GM19438 (cell line): ENCODE data around the gene RNF39.
A peak's percentile ranks its signal among the peaks of the same experiment; 100 is the strongest.
"Not testable (repeated sequence)": the region's sequence is repeated elsewhere in the genome, so short reads cannot be mapped to it uniquely, and the experiment has no call there.

ENCODE experiments used
- ATAC-seq: cut with Tn5 transposase; IDR thresholded peaks from one replicate; pipeline ENCODE4 v1.9.1; 2021; ENCODE audit warnings: low read depth; ENCODE audit not compliant: unreplicated experiment

RNF39 gene, protein sequence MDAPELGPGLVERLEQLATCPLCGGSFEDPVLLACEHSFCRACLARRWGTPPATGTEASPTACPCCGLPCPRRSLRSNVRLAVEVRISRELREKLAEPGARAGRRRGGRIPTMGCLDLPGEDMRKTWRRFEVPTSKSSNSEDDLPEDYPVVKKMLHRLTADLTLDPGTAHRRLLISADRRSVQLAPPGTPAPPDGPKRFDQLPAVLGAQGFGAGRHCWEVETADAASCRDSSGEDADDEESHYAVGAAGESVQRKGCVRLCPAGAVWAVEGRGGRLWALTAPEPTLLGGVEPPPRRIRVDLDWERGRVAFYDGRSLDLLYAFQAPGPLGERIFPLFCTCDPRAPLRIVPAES

DNA sequence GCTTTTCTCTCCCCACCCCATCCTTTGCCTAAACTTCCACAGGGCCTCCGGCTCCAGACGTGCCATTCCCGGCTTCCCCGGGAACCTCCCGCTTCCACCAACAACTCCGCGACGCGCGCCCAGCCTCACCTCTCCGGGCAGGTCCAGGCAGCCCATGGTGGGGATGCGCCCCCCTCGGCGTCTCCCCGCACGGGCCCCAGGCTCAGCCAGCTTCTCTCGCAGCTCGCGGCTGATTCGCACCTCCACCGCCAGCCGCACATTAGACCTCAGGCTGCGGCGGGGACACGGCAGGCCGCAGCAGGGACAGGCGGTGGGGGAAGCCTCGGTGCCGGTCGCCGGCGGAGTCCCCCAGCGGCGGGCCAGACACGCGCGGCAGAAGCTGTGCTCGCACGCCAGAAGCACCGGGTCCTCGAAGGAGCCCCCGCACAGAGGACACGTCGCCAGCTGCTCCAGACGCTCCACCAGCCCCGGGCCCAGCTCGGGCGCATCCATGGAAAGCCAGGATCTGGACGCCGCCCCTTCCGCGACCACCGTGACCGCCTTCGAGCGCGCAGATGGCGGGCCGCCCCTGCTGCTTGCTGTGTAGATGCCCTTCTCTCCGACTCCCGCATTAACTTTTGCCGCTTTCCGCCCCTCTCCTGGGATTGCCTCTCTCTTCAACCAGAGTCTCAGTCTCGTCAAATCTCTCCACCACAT, at the start of gene RNF39:
Gene RNF39, minus strand, starts transcription at position 676 of the 696 bp plus-strand sequence. Its CDS starts 184 bp downstream, at position 492.
- ATAC-seq: no peak

DNA sequence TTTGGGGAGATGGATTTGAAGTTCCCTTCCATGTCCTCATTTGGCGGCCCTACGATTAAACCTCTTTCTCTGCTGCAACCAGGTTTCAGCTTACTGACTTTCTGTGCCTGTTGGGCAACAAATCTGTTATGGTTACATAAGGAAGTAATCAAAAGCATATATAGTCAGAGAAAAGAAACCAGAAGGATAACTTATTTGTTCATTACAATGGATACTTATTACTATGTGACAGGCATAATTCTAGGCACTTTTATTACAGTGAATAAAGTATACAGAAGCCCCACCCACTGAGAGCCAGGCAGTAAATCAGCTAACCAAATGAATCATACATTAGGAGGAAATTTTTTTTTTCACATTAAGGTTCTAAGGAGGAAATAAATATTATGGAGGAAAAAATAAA, 46.9 kb upstream of the RNF39 start:
- no peak for ATAC-seq

DNA sequence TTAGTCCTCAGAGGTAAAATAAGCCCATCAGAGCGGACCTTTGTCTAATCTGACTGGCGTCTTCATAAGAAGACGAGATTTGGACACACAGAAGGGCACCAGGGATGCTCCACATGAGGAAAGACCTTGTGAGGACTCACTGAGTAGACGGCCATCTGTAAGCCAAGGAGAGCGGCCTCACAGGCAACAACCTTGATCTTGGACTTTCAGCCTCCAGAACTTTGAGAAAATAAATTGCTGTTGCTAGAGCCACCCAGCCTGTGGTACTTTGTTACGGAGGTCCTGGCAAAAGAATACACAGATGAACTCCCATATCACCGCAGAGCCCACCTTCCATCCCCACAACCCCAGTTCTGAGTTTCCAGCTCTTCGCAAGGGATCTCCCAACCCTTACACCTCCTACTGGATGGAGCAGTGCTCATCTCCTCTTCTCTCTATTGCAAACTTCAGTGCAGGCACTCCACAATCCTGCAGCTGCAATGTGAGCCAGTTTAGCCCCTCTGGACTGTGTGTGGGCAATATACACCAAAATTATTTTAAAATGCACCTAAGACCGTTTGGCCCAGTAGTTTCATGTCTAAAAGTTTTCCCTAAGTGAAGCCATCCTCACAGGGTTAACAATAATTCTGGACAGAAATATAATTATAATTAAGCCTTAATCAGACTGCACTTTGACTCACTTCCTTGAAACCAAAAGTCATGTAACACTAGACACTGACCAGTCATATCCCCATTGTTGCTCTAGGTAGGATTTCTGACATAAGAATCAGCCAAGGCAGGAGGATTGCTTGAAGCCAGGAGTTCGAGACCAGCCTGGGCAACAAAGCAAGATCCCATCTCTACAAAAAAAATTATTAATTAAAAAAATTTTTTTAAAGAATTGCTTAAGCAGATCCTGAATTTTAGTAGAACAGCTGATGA, 46.1 kb upstream of the RNF39 start:
- ATAC-seq: no peak

DNA sequence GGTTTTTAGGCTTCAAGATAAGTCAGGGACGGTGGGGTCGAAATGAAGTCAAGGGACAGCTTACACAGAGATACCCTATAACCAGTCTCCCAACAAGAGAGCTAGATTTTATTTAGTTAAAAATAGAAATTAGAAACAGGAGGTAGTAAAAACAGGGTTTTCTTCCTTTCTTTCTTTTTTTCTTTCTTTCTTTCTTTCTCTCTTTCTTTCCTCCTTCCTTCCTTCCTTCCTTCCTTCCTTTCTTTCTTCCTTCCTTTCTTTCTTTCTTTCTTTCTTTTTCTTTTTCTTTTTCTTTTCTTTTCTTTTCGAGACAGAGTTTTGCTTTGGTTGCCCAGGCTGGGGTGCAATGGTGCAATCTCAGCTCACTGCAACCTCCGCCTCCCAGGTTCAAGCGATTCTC, 43.1 kb upstream of the RNF39 start:
- not testable (repeated sequence) for ATAC-seq

DNA sequence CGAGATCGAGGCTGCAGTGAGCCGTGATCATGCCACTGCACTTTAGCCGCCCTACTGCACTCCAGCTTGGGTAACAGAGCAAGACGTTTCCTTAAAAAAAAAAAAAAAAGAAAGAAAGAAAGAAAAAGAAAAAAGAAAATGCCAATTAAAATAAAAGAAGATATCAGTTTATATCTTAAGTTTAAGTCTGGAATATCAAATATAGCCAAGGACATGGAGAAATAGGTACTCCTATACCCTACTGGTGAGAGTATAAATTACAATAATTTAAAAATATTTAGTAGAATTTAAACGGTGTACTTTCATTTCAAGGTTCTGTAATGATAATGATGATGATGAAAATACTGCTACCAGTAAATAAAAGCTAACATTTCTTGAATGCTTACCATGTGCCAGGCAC, 41.2 kb upstream of the RNF39 start:
- no peak for ATAC-seq

DNA sequence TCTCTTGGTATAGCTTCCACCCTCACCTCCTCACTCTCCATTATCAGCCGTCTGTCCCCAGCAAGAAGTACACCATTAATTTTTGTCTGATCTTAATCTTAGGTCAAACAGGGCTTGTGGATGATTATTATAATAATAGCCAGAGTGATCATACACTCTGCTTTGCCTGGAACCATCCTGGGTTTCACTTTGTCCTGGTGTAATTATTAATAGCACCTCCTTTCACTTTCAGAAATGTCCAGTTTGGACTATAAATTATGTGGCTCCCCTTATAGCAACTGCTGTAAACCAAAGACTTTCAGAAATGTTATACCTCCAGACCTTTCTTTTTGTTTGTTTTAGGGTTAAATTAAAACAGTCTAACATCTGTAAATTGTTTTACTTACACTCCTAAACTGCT, 38.3 kb upstream of the RNF39 start:
- ATAC-seq: no peak

DNA sequence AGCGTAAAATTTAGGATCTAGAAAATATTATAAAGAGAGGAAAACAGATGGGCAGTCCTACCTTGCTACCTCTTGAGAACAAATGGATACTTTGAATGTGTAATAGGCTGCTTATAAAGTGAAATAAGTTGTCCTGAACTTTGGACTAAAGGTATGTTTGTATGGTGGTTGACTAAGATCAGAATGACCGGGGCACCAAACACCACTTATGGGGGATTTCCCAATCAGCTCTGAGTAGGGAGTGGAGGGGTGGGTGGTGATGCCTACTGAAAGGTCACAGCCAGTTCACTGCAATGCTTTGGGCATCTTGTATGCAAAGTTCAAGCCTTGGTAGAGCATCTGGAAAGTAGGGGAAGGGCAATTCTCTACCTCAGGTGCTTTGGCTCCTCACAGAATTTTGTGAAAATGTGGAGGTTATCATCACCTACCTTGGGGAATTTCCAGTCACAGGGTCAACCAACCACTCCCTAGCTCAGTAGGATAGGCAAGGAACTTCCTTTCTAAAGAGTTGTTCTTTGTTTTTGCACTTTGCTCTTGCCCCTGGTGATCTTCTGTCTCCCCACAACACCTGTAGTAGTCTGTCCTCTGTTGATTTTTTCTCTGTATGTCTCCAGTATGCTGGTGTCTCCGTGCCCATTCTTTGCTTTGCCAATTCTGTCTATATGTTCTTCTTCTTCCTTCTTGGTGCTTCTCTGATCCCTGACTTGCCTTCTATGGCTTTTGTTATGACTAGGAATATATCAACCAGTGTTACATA, 37.6 kb upstream of the RNF39 start, which contains the start of gene TRIM31:
Gene TRIM31, minus strand, starts transcription at position 88 of the 757 bp plus-strand sequence. CDS start 285 bp downstream, outside the sequence.
- no peak for ATAC-seq

DNA sequence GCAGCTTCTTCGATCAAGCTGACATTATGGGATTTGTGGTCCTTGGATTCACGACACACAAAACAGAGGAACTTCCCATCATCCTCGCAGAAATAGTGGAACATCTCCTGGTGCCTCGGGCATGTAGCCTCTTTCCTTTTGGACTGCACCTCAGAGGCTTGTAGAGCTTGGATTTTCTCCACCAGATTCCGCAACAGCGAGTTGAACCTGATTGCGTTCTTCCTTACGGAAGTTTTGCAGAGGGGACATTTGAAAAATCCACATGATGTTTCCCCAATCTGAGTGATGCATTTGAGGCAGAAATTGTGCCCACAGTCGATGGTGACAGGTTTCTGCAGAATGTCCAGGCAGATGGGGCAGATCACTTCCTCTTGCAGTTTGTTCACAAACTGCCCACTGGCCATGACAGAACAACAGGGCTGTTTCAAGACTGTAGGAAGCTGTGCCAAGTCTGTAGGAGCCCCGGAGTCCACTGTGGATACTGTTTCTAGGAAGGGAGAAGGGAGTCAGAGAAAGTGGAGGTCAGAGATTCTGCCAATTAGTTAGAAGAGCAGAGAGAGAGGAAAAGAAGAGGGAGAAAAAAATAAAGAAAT, 36.9 kb upstream of the RNF39 start:
- ATAC-seq: no peak

DNA sequence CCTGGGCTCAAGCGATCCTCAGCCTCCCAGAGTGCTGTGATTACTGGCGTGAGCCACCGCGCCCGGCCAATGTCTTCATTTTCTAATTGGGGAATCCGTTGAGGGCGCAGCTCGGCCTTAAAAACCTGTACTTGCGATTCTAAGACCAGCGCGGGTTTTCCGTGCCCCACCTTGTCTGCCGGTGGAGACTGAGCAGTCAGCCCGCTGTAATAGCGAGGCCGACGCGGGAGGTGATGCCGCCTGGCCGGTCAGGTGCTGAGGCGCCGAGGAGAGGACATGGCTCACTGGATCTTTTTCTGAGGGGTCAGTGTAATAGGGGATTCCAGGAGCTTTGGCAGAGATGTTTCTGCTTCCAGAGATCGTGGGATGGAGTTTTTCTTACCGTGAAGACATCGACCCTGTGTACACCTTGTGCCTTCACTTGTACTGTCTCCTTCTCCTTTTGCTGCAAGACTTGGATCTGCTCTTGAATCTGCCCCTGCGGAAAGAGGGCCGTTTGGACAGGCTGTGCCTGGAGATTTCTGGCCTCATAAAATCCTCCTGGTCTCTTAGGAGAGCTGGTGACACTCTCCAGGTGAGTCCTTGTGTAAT, 35.8 kb upstream of the RNF39 start:
- ATAC-seq: no peak

DNA sequence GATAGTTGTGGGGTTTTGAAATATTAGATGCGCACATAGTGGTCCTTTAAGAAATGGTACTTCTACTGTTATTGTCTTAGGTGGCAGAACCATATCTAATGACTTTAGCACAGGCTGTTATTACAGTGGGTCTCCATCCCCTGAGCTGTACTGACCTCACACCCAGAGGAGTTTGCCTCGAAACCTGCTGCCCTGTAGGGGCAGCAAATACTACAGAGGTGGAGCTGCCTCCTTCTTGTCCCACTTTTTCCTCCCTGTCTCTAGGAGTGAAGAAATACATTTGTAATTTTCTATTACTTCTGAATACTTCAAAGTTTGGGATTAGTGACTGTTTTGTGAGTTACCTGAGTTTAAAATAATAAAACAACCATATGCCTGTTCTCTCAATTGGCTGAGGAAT, 29.1 kb upstream of the RNF39 start:
- ATAC-seq: no peak

DNA sequence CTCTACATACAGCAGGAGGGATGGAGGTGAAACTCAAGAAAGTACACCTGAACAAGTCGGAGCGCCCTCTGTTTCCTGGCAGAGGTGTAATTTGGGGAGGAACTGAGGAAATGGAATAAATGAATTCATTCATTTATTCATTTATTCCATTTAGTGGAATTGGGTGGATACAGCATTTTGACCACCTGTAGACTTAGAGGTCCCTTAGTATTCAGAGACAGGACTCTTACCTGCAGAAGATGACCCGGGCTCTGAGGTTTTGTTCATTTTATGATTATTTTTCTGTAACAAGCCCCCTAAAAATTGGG, 28.3 kb upstream of the RNF39 start:
- ATAC-seq: no peak

DNA sequence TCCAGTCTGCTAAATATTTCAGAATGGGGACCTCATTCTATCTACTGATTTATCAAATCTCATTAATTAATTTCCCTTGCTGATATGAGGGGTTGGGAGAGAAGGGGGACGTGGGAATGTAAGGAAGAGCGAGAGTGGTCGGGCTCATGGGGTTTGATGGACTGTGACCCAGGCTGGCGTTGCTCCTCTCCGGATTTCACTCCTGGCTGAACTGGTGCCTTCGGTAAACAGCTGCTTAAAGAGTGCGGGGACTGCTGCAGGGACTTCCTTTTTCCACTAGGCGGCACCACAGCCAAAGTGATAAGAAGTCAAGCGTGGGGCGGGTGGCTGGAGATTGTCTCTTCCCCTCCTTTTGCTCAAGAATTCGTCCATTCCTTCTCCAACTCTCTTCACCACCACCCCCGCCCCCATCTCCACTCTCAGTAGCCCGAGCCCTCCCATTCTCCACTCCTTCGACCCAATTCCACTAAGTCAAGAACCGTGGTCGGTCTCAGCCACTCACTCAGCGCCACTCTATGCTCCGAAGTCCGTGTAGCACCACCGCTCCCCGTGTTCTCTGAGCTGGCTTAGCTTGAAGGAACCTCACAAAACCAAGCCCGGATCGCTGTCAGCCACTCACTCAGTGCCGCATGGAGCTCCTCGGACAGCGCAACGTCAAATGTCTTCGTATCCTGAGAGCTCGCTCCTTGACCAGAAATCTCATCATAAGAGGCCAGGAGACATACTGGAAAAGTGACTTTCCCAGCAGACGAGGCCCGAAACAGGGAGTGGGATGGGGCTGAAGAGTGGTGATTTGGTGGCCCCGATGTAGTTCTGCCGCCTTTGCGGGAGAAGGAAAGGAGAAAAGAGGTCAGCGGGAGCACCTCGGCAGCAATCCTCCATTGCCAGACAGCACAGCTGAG, 27.7 kb upstream of the RNF39 start:
- ATAC-seq: peak; percentile 51

DNA sequence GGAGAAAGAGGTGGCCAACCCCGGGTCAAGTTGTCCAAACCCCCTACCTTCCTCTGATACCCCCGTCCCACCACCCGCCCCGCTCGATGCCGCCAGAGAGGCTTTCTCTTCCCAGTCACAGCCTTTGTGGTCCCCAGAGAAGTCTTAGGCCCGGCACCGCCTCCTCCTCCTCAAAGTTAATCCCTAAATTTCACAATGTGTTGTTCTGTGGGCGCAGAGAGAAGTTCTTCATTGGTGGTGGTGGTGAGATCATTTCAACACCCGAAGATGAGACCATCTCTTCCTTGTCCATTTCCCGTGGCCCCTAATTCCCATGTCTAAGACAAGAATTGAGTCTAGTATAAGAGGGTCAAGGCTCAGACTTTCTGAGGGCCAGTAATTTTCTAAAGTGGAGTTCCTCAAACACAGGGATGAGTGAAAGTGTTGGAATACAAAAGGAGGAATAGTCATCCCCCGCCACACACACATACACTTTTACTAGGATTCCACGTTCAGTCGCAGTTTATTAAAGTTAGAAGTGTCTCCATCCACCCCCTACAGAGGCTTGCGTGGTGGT, 26.9 kb upstream of the RNF39 start:
- no peak for ATAC-seq

DNA sequence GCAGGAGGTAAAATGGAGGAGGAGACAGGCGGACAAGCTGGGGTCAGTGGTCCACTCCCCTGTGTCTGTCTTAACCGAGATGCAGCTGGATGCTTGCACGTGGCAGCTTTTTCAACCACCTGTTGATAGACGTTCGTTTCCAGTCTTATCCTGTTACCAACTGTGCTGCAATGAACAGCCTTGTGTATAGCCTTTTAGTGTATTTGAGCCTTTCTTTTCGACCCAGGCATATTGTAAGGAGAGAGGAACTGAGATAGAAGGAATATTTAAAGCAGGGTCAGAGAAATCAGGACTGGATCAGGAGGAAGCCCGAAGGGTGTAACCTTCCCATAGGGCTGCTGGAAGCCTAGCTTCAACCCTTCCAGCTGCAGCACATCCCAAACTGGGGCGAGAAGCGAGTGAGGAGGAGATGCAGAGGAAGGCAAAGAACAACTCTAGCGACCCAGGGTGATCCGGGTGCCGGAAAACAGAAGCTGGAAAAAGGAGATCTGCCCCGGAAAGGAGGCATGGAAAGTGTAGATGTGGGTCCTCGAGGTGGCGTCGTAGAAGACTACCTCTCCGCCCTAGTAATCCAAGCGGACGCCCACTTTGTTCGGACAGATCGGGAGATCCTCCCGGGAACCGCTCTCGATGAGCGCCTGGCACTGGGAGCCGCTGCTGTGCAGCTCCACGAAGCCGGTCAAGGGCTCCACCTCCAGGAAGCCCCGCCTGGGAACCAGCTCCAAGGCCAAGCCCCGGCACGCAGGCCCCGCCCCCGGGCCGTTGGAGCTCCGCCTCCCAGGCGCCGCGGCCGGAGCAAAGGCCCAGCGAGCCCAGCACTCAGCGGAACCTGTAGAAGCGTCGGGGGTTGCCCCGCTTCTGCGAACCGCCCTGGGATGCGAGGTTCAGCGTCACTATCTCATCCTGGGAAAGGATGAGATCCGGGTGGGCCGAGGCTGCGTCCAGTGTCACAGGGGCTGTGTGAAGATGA, 26.2 kb upstream of the RNF39 start:
- ATAC-seq: peak; percentile 55

DNA sequence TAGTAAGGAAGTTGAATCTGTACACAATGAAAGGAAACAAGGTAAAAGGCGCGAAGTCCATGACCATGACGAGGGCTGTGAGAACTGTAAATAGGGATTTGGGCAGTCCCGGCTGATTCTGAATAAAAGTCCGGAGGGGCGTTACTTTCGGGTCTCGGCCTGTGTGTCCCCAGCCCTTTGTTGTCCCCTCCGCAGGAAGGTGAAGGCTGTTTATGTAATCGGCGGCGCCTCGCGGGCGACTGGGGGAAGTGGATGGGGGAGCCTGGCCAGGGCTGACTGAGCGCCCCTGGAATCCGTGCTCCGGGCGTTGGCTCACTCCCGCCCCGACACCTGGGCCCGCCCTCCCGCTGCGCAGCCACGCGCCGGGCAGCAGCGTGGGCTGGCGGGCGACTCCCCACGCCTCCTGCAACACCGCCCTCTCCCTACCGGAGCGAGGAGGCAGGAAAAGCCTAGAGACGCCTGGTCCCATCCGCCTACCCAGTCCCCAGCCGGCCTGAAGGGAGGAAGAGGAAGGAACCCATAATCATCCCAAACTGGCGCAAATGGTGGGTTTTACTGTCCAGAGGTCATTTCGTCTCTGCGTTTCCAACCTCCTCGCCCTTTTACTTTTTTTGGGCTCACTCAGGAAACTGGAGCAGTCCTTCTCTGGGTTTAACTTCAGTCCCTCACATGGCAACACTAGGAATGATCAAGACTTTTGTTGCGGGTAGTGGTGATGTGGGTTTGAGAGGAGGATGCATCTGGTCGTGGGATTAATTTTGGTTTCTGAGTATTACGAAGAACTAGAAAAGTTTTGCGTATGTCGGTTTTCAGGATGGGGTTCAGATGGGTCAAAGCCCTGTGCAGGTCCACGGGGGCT, 25.2 kb upstream of the RNF39 start:
- no peak for ATAC-seq

DNA sequence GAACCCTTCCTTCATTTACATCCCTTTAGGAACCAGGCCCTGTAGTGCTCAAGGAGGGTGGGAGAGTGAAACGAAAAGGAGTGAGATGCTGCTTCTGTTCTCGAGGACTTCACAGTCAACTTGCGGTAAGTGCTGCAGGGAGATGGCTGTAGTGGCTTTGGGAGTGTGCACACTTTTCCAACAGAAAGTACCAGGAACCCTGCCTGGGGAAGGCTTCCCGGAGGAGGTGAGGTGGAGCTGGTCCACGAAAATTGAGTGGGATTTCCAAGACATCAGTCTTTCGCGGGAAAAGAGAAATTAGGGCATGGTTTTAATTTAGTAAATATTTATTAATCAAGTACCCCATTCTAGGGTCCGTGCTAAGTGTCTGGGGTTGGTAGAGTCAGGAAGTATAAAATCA, 24.6 kb upstream of the RNF39 start:
- ATAC-seq: no peak
